Body of pancreas (tissue), 4 donors: Measurements from ENCODE around the gene MKRN1.

ENCODE experiments used
- CTCF ChIP-seq, 7 experiments: fragments of 450-650 bp in 4 of 7; fragments of 200-600 bp in 3 of 7; sonication (generic) in 3 of 7; IDR thresholded peaks; one replicate each; pipeline ENCODE4 v1.5.1; 2016 to 2019; ENCODE audit warnings: antibody characterized with exemption in 7 of 7
- POLR2A ChIP-seq, 3 donors: fragments of 450-650 bp; IDR thresholded peaks; one replicate each; pipeline ENCODE4 v1.6.1; 2016; ENCODE audit warnings: antibody characterized with exemption in 3 of 3, mild to moderate bottlenecking in 2 of 3

GRCh38 chr7:140476698-140477261 lies 2.5 kb downstream of the MKRN1 start:
- TF ChIP-seq POLR2A (IDR thresholded peaks at IDR 0.05) (no peak), CTCF (IDR thresholded peaks at IDR 0.05) (no peak)
